ENCODE measurements around the gene NRDE2.

The NRDE2 gene

GRCh38 chr14:90297876-90298629 is 33.7 kb downstream of the NRDE2 start:
- H3K9ac ChIP-seq (ENCODE audit: low read length): no peak overlapping the region
- H3K9me3 ChIP-seq (ENCODE audit: insufficient read depth, low read length): no peaks in the 10 kb centered on the region
- H3K4me2 ChIP-seq (ENCODE audit: low read length): no peak overlapping the region
- H3K27me3 ChIP-seq (ENCODE audit: low read depth, low read length): no peaks in the 10 kb centered on the region
- TF ChIP-seq, protein P1, sequence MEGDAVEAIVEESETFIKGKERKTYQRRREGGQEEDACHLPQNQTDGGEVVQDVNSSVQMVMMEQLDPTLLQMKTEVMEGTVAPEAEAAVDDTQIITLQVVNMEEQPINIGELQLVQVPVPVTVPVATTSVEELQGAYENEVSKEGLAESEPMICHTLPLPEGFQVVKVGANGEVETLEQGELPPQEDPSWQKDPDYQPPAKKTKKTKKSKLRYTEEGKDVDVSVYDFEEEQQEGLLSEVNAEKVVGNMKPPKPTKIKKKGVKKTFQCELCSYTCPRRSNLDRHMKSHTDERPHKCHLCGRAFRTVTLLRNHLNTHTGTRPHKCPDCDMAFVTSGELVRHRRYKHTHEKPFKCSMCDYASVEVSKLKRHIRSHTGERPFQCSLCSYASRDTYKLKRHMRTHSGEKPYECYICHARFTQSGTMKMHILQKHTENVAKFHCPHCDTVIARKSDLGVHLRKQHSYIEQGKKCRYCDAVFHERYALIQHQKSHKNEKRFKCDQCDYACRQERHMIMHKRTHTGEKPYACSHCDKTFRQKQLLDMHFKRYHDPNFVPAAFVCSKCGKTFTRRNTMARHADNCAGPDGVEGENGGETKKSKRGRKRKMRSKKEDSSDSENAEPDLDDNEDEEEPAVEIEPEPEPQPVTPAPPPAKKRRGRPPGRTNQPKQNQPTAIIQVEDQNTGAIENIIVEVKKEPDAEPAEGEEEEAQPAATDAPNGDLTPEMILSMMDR (IDR thresholded peaks at IDR 0.05; ENCODE audit: low read depth, low read length): no peak
- no peak for TF ChIP-seq EZH2phosphoT487 (IDR thresholded peaks at IDR 0.05; ENCODE audit: low read depth)
- no peaks in the 10 kb centered on the region for H3K79me2 ChIP-seq (ENCODE audit: low read length)
- H2AFZ ChIP-seq (ENCODE audit: low read depth, low read length): no peak overlapping the region
- H3K4me1 ChIP-seq (ENCODE audit: low read length): peaks cover 9% of the 10 kb centered on the region
- H3K36me3 ChIP-seq (replicated peaks; ENCODE audit: low read depth, low read length): peaks cover 20% of the 10 kb centered on the region
- H4K20me1 ChIP-seq (ENCODE audit: insufficient read depth, low read length): no peaks in the 10 kb centered on the region
- H3K27ac ChIP-seq (ENCODE audit: low read length): no peak overlapping the region
- no peak overlapping the region for H3K4me3 ChIP-seq (ENCODE audit: low read length)

DNA sequence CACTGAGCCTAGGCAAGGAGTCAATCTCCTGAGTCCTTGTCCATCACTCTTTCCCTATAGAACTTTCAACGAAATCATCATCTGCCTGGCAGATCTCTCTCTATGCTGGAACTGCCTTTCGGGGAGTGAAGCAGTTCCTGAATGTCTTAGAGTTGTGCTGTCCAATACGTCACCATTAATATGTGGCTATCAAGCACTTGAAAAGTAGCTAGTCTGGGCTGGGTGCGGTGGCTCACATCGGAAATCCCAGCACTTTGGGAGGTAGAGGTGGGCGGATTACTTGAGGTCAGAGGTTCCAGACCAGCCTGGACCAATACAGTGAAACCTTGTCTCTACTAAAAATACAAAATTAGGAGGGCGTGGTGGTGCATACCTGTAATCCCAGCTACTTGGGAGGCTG is 35.1 kb downstream of the NRDE2 start:
- no peaks in the 10 kb centered on the region for H3K27me3 ChIP-seq (ENCODE audit: low read depth, low read length)
- H3K36me3 ChIP-seq (replicated peaks; ENCODE audit: low read depth, low read length): peaks cover 24% of the 10 kb centered on the region
- no peak overlapping the region for H3K4me2 ChIP-seq (ENCODE audit: low read length)
- TF ChIP-seq, protein P1 (IDR thresholded peaks at IDR 0.05; ENCODE audit: low read depth, low read length): no peak
- TF ChIP-seq EZH2phosphoT487 (IDR thresholded peaks at IDR 0.05; ENCODE audit: low read depth): no peak
- H3K79me2 ChIP-seq (ENCODE audit: low read length): no peaks in the 10 kb centered on the region
- peaks cover 9% of the 10 kb centered on the region for H3K4me1 ChIP-seq (ENCODE audit: low read length)
- no peaks in the 10 kb centered on the region for H3K9me3 ChIP-seq (ENCODE audit: insufficient read depth, low read length)
- no peak overlapping the region for H3K4me3 ChIP-seq (ENCODE audit: low read length)
- no peaks in the 10 kb centered on the region for H4K20me1 ChIP-seq (ENCODE audit: insufficient read depth, low read length)
- H3K9ac ChIP-seq (ENCODE audit: low read length): no peak overlapping the region
- no peak overlapping the region for H2AFZ ChIP-seq (ENCODE audit: low read depth, low read length)
- H3K27ac ChIP-seq (ENCODE audit: low read length): no peak overlapping the region

DNA sequence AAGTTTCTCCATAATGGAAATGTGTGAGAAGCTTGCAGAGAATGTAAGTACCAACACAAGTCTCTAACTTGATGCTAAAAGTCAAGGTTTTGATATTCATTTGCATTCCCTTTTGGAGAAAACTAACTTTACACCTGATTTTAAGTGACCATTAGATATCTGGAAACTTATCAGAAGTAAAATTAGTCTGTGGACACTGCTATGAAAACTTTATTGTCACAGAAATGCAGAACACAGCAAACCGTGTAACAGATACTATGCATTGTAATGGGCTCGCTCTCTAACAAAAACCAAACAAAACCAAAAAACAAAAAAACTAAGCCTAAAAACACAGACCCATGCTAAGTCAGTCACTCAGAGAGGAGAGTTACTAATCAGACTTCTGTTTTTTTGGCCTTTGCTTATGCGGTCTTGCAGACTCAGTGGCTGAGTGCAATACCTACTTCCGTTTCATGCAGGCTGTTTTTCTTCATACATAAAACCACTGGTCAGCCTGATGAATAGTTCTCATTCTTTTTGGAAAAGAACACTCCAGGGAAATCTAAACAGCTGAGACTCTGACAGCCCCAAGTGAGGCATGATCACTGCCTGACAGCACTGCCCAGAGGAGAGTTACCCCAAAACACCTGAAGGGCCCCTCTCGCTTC is 35.7 kb downstream of the NRDE2 start:
- Histone ChIP-seq H3K9ac (ENCODE audit: low read length) (no peak overlapping the region), H2AFZ (ENCODE audit: low read depth, low read length) (no peak overlapping the region), H3K27ac (ENCODE audit: low read length) (no peak overlapping the region), H3K79me2 (ENCODE audit: low read length) (no peaks in the 10 kb centered on the region), H3K4me1 (ENCODE audit: low read length) (peaks cover 9% of the 10 kb centered on the region), H3K4me2 (ENCODE audit: low read length) (no peak overlapping the region), H3K4me3 (ENCODE audit: low read length) (no peak overlapping the region), H3K9me3 (ENCODE audit: insufficient read depth, low read length) (no peaks in the 10 kb centered on the region), H3K27me3 (ENCODE audit: low read depth, low read length) (no peaks in the 10 kb centered on the region), H4K20me1 (ENCODE audit: insufficient read depth, low read length) (no peaks in the 10 kb centered on the region), H3K36me3 (replicated peaks; ENCODE audit: low read depth, low read length) (peaks cover 29% of the 10 kb centered on the region)
- TF ChIP-seq, protein P1 (IDR thresholded peaks at IDR 0.05; ENCODE audit: low read depth, low read length): no peak
- no peak for TF ChIP-seq EZH2phosphoT487 (IDR thresholded peaks at IDR 0.05; ENCODE audit: low read depth)

GRCh38 chr14:90294872-90295271 is 36.9 kb downstream of the NRDE2 start:
- TF ChIP-seq EZH2phosphoT487 (IDR thresholded peaks at IDR 0.05; ENCODE audit: low read depth): no peak
- TF ChIP-seq, protein P1 (IDR thresholded peaks at IDR 0.05; ENCODE audit: low read depth, low read length): no peak
- peaks cover 8% of the 10 kb centered on the region for H3K4me1 ChIP-seq (ENCODE audit: low read length)
- H3K79me2 ChIP-seq (ENCODE audit: low read length): no peaks in the 10 kb centered on the region
- H3K36me3 ChIP-seq (replicated peaks; ENCODE audit: low read depth, low read length): peaks cover 40% of the 10 kb centered on the region
- H3K27ac ChIP-seq (ENCODE audit: low read length): no peak overlapping the region
- H3K9me3 ChIP-seq (ENCODE audit: insufficient read depth, low read length): no peaks in the 10 kb centered on the region
- no peak overlapping the region for H3K4me2 ChIP-seq (ENCODE audit: low read length)
- H3K9ac ChIP-seq (ENCODE audit: low read length): no peak overlapping the region
- no peaks in the 10 kb centered on the region for H4K20me1 ChIP-seq (ENCODE audit: insufficient read depth, low read length)
- H2AFZ ChIP-seq (ENCODE audit: low read depth, low read length): no peak overlapping the region
- H3K27me3 ChIP-seq (ENCODE audit: low read depth, low read length): no peaks in the 10 kb centered on the region
- H3K4me3 ChIP-seq (ENCODE audit: low read length): no peak overlapping the region

Data from OCI-LY3 (cell line).